HEK293 (cell line): Measurements from ENCODE around the gene CAPN12.

ENCODE experiments used
- CTCF ChIA-PET: fragments of 350-600 bp; formaldehyde crosslinking; extraction: SDS; loops from one replicate; lab custom pipeline; 2021; ENCODE audit warnings: antibody characterized with exemption; lab: Yijun Ruan, JAX
- POLR2A ChIA-PET: fragments of 300-600 bp; formaldehyde crosslinking; extraction: SDS; loops from one replicate; lab custom pipeline; 2020; ENCODE audit warnings: antibody characterized with exemption, inconsistent platforms; lab: Yijun Ruan, JAX
- H3K27ac ChIP-seq: fragments of 200-500 bp; sonication (Bioruptor generic); 2 replicates; pipeline ENCODE4 v1.5.1; 2014; ENCODE audit warnings: low read depth, low read length, control low read depth, inconsistent platforms; ENCODE audit errors: extremely low read depth
- H3K36me3 ChIP-seq, 2 experiments: fragments of 200-500 bp in 1 of 2; sonication (Bioruptor generic) in 1 of 2; 1 replicate in 1 of 2; 2 replicates in 1 of 2; pipeline ENCODE4 v1.5.1; 2014 to 2017; ENCODE audit warnings: inconsistent platforms in 2 of 2, low read length in 2 of 2; ENCODE audit not compliant: control insufficient read depth in 2 of 2, insufficient read depth in 1 of 2
- H3K4me1 ChIP-seq: fragments of 200-500 bp; sonication (Bioruptor generic); 2 replicates; pipeline ENCODE4 v1.5.1; 2014; ENCODE audit warnings: mild to moderate bottlenecking, low read length, inconsistent platforms; ENCODE audit not compliant: control insufficient read depth, insufficient read depth
- H3K4me3 ChIP-seq: 2 replicates; pipeline ENCODE4 v1.5.1; 2011; ENCODE audit warnings: low read depth, mild to moderate bottlenecking, control low read depth, low read length, moderate library complexity
- H3K9me3 ChIP-seq: fragments of 200-500 bp; sonication (Bioruptor generic); 2 replicates; pipeline ENCODE4 v1.5.1; 2014; ENCODE audit warnings: low read depth, low read length, inconsistent platforms; ENCODE audit not compliant: control insufficient read depth, insufficient read depth
- GLI2 ChIP-seq: fragments of 450-650 bp; formaldehyde crosslinking; IDR thresholded peaks from 2 replicates; pipeline ENCODE4; 2017; ENCODE audit warnings: missing biosample characterization, missing genetic modification characterization, low read depth, borderline replicate concordance
- GLIS1 ChIP-seq: fragments of 450-650 bp; formaldehyde crosslinking; IDR thresholded peaks from 2 replicates; pipeline ENCODE4 v1.5.1; 2016; ENCODE audit warnings: missing biosample characterization, missing genetic modification characterization
- OVOL3 ChIP-seq: fragments of 450-650 bp; formaldehyde crosslinking; IDR thresholded peaks from 2 replicates; pipeline ENCODE4 v1.5.1; 2016; ENCODE audit warnings: missing biosample characterization, missing genetic modification characterization
- ZBTB1 ChIP-seq: fragments of 450-650 bp; formaldehyde crosslinking; IDR thresholded peaks from 2 replicates; pipeline ENCODE4 v1.5.1; 2016; ENCODE audit warnings: missing biosample characterization, missing genetic modification characterization
- ZIC2 ChIP-seq: fragments of 450-650 bp; formaldehyde crosslinking; IDR thresholded peaks from 2 replicates; pipeline ENCODE4 v1.5.1; 2016; ENCODE audit warnings: missing biosample characterization, missing genetic modification characterization
- ZNF10 ChIP-seq: fragments of 450-650 bp; formaldehyde crosslinking; IDR thresholded peaks from 2 replicates; pipeline ENCODE4 v1.5.1; 2017; ENCODE audit warnings: missing biosample characterization, missing genetic modification characterization
- ZNF157 ChIP-seq: fragments of 450-650 bp; formaldehyde crosslinking; IDR thresholded peaks from 2 replicates; pipeline ENCODE4 v1.5.1; 2016; ENCODE audit warnings: missing biosample characterization, missing genetic modification characterization
- ZNF174 ChIP-seq: fragments of 450-650 bp; formaldehyde crosslinking; IDR thresholded peaks from 2 replicates; pipeline ENCODE4 v1.5.0; 2017; ENCODE audit warnings: missing biosample characterization, mild to moderate bottlenecking, missing genetic modification characterization
- ZNF341 ChIP-seq: fragments of 450-650 bp; formaldehyde crosslinking; IDR thresholded peaks from 2 replicates; pipeline ENCODE4; 2016; ENCODE audit warnings: low read depth, missing biosample characterization, missing genetic modification characterization
- ZNF585B ChIP-seq: fragments of 450-650 bp; formaldehyde crosslinking; IDR thresholded peaks from 2 replicates; pipeline ENCODE4 v1.5.1; 2016; ENCODE audit warnings: missing biosample characterization, missing genetic modification characterization
- ZNF837 ChIP-seq: fragments of 450-650 bp; formaldehyde crosslinking; IDR thresholded peaks from 2 replicates; pipeline ENCODE4 v1.5.1; 2016; ENCODE audit warnings: missing biosample characterization, missing genetic modification characterization
- ZNF843 ChIP-seq: fragments of 450-650 bp; formaldehyde crosslinking; IDR thresholded peaks from 2 replicates; pipeline ENCODE4 v1.5.1; 2016; ENCODE audit warnings: missing biosample characterization, missing genetic modification characterization
- TF ChIP-seq, protein P1 (sequence below): fragments of 450-650 bp; formaldehyde crosslinking; IDR thresholded peaks from 2 replicates; pipeline ENCODE4 v1.5.1; 2017; ENCODE audit warnings: missing biosample characterization, mild to moderate bottlenecking, missing genetic modification characterization, moderate library complexity
- TF ChIP-seq, protein P2 (sequence below): fragments of 450-650 bp; formaldehyde crosslinking; IDR thresholded peaks from 2 replicates; pipeline ENCODE4 v1.5.1; 2017; ENCODE audit warnings: missing biosample characterization, missing genetic modification characterization
- TF ChIP-seq, protein P3 (sequence below): fragments of 450-650 bp; formaldehyde crosslinking; IDR thresholded peaks from 2 replicates; pipeline ENCODE4 v1.5.1; 2017; ENCODE audit warnings: missing biosample characterization, missing genetic modification characterization
- TF ChIP-seq, protein P4 (sequence below): fragments of 450-650 bp; formaldehyde crosslinking; IDR thresholded peaks from 2 replicates; pipeline ENCODE4 v1.5.1; 2016; ENCODE audit warnings: missing biosample characterization, missing genetic modification characterization
- TF ChIP-seq, protein P5 (sequence below): fragments of 450-650 bp; formaldehyde crosslinking; IDR thresholded peaks from 2 replicates; pipeline ENCODE4 v1.5.1; 2016; ENCODE audit warnings: missing biosample characterization, missing genetic modification characterization

CAPN12 gene

DNA sequence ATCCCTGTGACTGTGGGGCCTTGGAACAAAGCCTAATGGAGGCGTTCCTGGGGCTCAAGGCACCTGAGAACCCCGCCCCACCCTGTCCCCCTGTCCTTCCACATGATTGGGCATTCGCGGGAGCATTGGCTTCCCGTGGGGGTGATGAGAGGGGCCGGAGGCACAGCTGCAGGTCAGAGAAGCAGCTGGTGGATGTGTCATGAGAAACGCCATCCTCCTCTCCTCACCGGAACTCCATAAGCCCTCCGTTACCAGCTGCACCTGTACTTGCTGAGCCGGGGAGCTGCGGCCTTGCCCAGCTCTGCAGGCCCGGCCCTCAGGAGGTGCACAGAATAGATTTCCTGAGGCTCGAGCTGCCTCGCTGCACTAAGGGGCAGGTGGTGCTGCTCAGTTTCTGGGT is 42.0 kb downstream of the CAPN12 start:
- Histone ChIP-seq H3K36me3 (peaks cover 54 to 77% of the 10 kb centered on the region in 2 experiments), H3K27ac (peak overlapping the region; percentile 17; the same call in 1 of the 2 replicates), H3K4me1 (no peaks in the 10 kb centered on the region), H3K9me3 (no peaks in the 10 kb centered on the region), H3K4me3 (no peak overlapping the region)
- TF ChIP-seq ZNF843 (no peak), ZBTB1 (tag by site-specific recombination) (no peak), ZNF174 (tag by site-specific recombination) (no peak), ZNF10 (tag by site-specific recombination) (no peak), GLI2 (tag by site-specific recombination) (no peak)
- TF ChIP-seq, protein P1, sequence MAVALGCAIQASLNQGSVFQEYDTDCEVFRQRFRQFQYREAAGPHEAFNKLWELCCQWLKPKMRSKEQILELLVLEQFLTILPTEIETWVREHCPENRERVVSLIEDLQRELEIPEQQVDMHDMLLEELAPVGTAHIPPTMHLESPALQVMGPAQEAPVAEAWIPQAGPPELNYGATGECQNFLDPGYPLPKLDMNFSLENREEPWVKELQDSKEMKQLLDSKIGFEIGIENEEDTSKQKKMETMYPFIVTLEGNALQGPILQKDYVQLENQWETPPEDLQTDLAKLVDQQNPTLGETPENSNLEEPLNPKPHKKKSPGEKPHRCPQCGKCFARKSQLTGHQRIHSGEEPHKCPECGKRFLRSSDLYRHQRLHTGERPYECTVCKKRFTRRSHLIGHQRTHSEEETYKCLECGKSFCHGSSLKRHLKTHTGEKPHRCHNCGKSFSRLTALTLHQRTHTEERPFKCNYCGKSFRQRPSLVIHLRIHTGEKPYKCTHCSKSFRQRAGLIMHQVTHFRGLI (tag by site-specific recombination), result no peak
- TF ChIP-seq, protein P2, sequence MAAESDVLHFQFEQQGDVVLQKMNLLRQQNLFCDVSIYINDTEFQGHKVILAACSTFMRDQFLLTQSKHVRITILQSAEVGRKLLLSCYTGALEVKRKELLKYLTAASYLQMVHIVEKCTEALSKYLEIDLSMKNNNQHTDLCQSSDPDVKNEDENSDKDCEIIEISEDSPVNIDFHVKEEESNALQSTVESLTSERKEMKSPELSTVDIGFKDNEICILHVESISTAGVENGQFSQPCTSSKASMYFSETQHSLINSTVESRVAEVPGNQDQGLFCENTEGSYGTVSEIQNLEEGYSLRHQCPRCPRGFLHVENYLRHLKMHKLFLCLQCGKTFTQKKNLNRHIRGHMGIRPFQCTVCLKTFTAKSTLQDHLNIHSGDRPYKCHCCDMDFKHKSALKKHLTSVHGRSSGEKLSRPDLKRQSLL (tag by site-specific recombination), result no peak
- TF ChIP-seq, protein P3, sequence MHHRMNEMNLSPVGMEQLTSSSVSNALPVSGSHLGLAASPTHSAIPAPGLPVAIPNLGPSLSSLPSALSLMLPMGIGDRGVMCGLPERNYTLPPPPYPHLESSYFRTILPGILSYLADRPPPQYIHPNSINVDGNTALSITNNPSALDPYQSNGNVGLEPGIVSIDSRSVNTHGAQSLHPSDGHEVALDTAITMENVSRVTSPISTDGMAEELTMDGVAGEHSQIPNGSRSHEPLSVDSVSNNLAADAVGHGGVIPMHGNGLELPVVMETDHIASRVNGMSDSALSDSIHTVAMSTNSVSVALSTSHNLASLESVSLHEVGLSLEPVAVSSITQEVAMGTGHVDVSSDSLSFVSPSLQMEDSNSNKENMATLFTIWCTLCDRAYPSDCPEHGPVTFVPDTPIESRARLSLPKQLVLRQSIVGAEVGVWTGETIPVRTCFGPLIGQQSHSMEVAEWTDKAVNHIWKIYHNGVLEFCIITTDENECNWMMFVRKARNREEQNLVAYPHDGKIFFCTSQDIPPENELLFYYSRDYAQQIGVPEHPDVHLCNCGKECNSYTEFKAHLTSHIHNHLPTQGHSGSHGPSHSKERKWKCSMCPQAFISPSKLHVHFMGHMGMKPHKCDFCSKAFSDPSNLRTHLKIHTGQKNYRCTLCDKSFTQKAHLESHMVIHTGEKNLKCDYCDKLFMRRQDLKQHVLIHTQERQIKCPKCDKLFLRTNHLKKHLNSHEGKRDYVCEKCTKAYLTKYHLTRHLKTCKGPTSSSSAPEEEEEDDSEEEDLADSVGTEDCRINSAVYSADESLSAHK (tag by site-specific recombination), result no peak
- ChIA-PET CTCF (interaction anchor here (1.3 kb wide), 1 partner anchor 228 kb away, joined by 4 read pairs; the partner anchor contains the start of genes MRPS12 and SARS2), POLR2A (interaction anchor here (0.7 kb wide), 1 partner anchor 19 kb away, joined by 3 read pairs; no protein-coding TSS in a partner anchor)

DNA sequence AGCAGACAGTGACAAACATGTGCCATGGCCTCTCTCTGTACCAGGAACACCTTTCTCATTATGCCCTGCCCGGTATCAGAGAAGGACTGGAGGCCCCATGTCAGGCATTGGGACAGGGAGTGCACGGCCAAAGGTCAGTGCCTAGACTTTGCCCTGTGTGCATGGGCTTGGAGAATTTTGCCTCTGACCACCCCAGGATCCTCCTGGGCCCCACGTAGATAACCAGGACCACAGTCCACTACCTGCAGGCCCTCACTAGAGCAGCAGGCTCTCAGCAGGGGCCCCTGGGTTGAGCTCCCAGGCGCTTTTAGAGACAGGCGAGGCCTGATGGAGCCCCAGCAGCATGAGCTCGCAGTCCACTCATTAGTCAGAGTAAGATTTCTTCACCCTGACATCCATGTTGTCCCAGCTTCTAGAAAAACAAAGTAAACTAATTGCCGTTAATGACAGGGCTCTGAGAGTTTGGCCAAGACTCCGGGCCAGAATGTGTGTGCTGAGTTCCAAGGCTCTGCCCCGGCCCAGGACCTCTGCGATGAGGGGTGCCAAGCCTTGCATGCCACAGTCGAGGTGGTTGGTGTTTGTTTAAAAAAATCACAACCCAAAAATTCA is 42.7 kb downstream of the CAPN12 start:
- Histone ChIP-seq H3K36me3 (peaks cover 51 to 77% of the 10 kb centered on the region in 2 experiments), H3K4me1 (no peaks in the 10 kb centered on the region), H3K27ac (peak overlapping the region; percentile 37; the same call in 1 of the 2 replicates)
- POLR2A ChIA-PET, result no interaction called here
- CTCF ChIA-PET, result interaction anchor here (0.7 kb wide), 1 partner anchor 164 kb away, joined by 3 read pairs; no protein-coding TSS in a partner anchor
- peak; percentile 80 for TF ChIP-seq ZIC2 (tag by site-specific recombination)
- TF ChIP-seq, protein P4, sequence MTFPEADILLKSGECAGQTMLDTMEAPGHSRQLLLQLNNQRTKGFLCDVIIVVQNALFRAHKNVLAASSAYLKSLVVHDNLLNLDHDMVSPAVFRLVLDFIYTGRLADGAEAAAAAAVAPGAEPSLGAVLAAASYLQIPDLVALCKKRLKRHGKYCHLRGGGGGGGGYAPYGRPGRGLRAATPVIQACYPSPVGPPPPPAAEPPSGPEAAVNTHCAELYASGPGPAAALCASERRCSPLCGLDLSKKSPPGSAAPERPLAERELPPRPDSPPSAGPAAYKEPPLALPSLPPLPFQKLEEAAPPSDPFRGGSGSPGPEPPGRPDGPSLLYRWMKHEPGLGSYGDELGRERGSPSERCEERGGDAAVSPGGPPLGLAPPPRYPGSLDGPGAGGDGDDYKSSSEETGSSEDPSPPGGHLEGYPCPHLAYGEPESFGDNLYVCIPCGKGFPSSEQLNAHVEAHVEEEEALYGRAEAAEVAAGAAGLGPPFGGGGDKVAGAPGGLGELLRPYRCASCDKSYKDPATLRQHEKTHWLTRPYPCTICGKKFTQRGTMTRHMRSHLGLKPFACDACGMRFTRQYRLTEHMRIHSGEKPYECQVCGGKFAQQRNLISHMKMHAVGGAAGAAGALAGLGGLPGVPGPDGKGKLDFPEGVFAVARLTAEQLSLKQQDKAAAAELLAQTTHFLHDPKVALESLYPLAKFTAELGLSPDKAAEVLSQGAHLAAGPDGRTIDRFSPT (tag by site-specific recombination), result no peak
- TF ChIP-seq, all 188 proteins: peak for 1
- H3K9me3 ChIP-seq, result no peaks in the 10 kb centered on the region
- H3K4me3 ChIP-seq, result no peak overlapping the region

DNA sequence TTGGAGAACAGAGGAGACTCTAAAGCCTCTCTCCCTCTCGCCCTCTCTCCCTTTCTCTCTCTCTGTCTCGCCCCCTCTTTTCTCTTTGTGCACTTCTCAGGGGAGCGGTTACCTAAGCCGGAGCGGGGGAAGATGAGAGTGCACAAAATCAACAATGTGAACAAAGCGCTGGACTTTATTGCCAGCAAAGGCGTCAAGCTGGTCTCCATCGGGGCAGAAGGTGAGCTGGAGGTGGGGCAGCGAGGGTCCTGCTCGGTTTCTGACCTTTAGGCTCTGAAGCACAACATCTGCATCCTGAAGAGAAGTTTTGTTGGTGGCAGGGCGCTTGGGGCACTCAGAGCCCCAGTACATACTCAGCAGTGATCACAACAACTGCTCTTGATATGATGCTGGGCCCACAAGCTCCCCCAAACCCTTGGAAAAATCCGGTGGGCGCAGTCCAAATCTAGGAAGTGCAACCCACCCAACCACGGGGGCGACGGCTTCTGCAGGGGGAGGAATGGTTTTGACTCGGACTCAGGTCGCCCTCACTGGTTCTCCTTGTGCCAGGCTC is 43.3 kb downstream of the CAPN12 start:
- Histone ChIP-seq H3K4me1 (no peaks in the 10 kb centered on the region), H3K27ac (peak overlapping the region; percentile 37; the same call in 1 of the 2 replicates), H3K36me3 (peaks cover 45 to 77% of the 10 kb centered on the region in 2 experiments), H3K9me3 (no peaks in the 10 kb centered on the region), H3K4me3 (no peak overlapping the region)
- POLR2A ChIA-PET, result interaction anchor here (0.6 kb wide), 1 partner anchor 10 kb away, joined by 3 read pairs; no protein-coding TSS in a partner anchor
- CTCF ChIA-PET, result interaction anchor here (0.7 to 1.6 kb wide), 4 partner anchors 10 to 187 kb away, joined by 3 to 7 read pairs (median 3); no protein-coding TSS in a partner anchor
- TF ChIP-seq ZNF341 (tag by site-specific recombination) (no peak), GLI2 (tag by site-specific recombination) (no peak), ZNF585B (tag by site-specific recombination) (no peak), ZNF157 (tag by site-specific recombination) (no peak), OVOL3 (tag by site-specific recombination) (no peak), GLIS1 (no peak), ZNF837 (tag by site-specific recombination) (no peak)
- TF ChIP-seq, protein P5, sequence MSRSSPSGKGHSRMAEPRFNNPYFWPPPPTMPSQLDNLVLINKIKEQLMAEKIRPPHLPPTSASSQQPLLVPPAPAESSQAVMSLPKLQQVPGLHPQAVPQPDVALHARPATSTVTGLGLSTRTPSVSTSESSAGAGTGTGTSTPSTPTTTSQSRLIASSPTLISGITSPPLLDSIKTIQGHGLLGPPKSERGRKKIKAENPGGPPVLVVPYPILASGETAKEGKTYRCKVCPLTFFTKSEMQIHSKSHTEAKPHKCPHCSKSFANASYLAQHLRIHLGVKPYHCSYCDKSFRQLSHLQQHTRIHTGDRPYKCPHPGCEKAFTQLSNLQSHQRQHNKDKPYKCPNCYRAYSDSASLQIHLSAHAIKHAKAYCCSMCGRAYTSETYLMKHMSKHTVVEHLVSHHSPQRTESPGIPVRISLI, result no peak
